ENCODE measurements around the gene LASP1NB.

The LASP1NB gene

GRCh38 chr17:38893113-38893512 is 32.3 kb upstream of the LASP1NB start:
- no peak for TF ChIP-seq CTCF (IDR thresholded peaks at IDR 0.05; ENCODE audit: insufficient read depth, low read length, missing control alignments)
- no peak for DNase-seq (ENCODE audit: low read depth, low spot score)
- CTCF ChIA-PET = interaction anchor here (1.1 kb wide), 1 partner anchor 22 kb away, joined by 3 read pairs; no protein-coding TSS in a partner anchor
- POLR2A ChIA-PET = interaction anchor here (0.9 to 1.6 kb wide), 4 partner anchors 8 to 13 kb away, joined by 3 to 6 read pairs (median 4); no protein-coding TSS in a partner anchor
- no peak overlapping the region for H3K4me3 ChIP-seq (ENCODE audit: low read depth, low read length)

DNA sequence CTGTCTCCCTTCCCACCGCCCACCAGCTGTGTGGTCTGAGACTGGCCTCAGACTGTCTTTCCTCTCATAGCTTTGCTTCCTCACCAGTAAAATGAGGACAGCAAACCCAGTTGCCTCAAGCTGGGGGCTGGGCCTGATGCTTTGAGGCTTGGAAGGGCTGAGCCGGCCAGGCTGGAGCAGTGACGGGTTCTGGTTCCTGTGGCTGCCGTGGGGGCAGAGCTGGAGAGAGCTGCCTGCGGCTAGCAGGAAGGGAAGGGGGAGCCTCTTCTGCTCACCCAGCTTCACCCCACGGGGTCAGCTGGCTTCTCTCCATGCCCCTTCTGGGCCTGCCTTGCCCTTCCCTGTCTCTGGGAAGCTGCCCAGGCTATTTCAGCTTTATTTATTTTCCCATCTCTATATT is 31.8 kb upstream of the LASP1NB start:
- no peak for TF ChIP-seq CTCF (IDR thresholded peaks at IDR 0.05; ENCODE audit: insufficient read depth, low read length, missing control alignments)
- CTCF ChIA-PET = interaction anchor here (1.1 kb wide), 1 partner anchor 23 kb away, joined by 3 read pairs; no protein-coding TSS in a partner anchor
- DNase-seq (ENCODE audit: low read depth, low spot score) = no peak
- POLR2A ChIA-PET = interaction anchor here (0.9 to 1.6 kb wide), 5 partner anchors 8 to 45 kb away, joined by 3 to 6 read pairs (median 4); partner anchors contain the start of gene LASP1
- no peak overlapping the region for H3K4me3 ChIP-seq (ENCODE audit: low read depth, low read length)

GRCh38 chr17:38894276-38894675 is 31.1 kb upstream of the LASP1NB start:
- TF ChIP-seq CTCF (IDR thresholded peaks at IDR 0.05; ENCODE audit: insufficient read depth, low read length, missing control alignments) = no peak
- no peak for DNase-seq (ENCODE audit: low read depth, low spot score)
- ChIA-PET CTCF (no interaction called here), POLR2A (interaction anchor here (0.9 to 1.6 kb wide), 5 partner anchors 9 to 46 kb away, joined by 3 to 6 read pairs (median 4); partner anchors contain the start of gene LASP1)
- H3K4me3 ChIP-seq (ENCODE audit: low read depth, low read length) = no peak overlapping the region

GRCh38 chr17:38896346-38896954 is 29.0 kb upstream of the LASP1NB start:
- H3K4me3 ChIP-seq (ENCODE audit: low read depth, low read length) = no peak overlapping the region
- ChIA-PET CTCF (interaction anchor here (1.2 to 1.5 kb wide), 2 partner anchors 14 to 27 kb away, joined by 3 to 5 read pairs; partner anchors contain the start of gene LASP1), POLR2A (interaction anchor here (0.9 to 1.3 kb wide), 2 partner anchors 11 to 27 kb away, joined by 3 read pairs; partner anchors contain the start of gene LASP1)
- TF ChIP-seq CTCF (IDR thresholded peaks at IDR 0.05; ENCODE audit: insufficient read depth, low read length, missing control alignments) = no peak
- DNase-seq (ENCODE audit: low read depth, low spot score) = no peak

GRCh38 chr17:38897176-38897575 is 28.2 kb upstream of the LASP1NB start:
- H3K4me3 ChIP-seq (ENCODE audit: low read depth, low read length) = no peak overlapping the region
- ChIA-PET CTCF (interaction anchor here (1.2 to 1.5 kb wide), 2 partner anchors 15 to 28 kb away, joined by 3 to 5 read pairs; partner anchors contain the start of gene LASP1), POLR2A (interaction anchor here (0.9 to 1.3 kb wide), 2 partner anchors 10 to 27 kb away, joined by 3 read pairs; partner anchors contain the start of gene LASP1)
- TF ChIP-seq CTCF (IDR thresholded peaks at IDR 0.05; ENCODE audit: insufficient read depth, low read length, missing control alignments) = no peak
- DNase-seq (ENCODE audit: low read depth, low spot score) = no peak

GRCh38 chr17:38897671-38898290 is 27.6 kb upstream of the LASP1NB start:
- POLR2A ChIA-PET = interaction anchor here (0.6 to 1.3 kb wide), 3 partner anchors 9 to 49 kb away, joined by 3 read pairs; partner anchors contain the start of gene LASP1
- no peak for DNase-seq (ENCODE audit: low read depth, low spot score)
- H3K4me3 ChIP-seq (ENCODE audit: low read depth, low read length) = no peak overlapping the region
- CTCF ChIA-PET = interaction anchor here (1.2 to 1.5 kb wide), 2 partner anchors 15 to 28 kb away, joined by 3 to 5 read pairs; partner anchors contain the start of gene LASP1
- no peak for TF ChIP-seq CTCF (IDR thresholded peaks at IDR 0.05; ENCODE audit: insufficient read depth, low read length, missing control alignments)

Measured in AG04449 (cell line).